ENCODE results near the gene RAB9B.
A peak's percentile ranks its signal among the peaks of the same experiment; 100 is the strongest.

RAB9B gene

DNA sequence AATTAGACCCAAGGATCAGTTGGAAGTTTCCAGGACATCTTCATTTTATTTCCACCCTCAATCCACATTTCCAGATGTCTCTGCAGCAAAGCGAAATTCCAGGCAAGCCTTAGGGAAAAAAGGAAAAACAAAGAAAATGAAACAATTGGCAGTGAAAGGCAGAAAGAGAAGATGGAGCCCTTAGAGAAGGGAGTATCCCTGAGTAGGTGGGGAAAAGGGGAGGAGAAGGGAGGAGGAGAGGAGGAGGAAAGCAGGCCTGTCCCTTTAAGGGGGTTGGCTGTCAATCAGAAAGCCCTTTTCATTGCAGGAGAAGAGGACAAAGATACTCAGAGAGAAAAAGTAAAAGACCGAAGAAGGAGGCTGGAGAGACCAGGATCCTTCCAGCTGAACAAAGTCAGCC, 55.5 kb downstream of the RAB9B start, which contains the start of gene PLP1:
TSS of gene PLP1 (plus strand) at position 295 of the 400 bp plus-strand sequence. CDS start 156 bp downstream, outside the sequence.
- Histone ChIP-seq H3K9me3 (ENCODE audit: control insufficient read depth, low read length) (no peaks in the 10 kb centered on the region), H3K9ac (no peak within 1 kb of the TSS), H3K36me3 (ENCODE audit: control insufficient read depth, insufficient read depth, low read length) (no peaks in the 10 kb centered on the region), H3K4me1 (peaks cover 23% of the 10 kb centered on the region), H3K4me2 (ENCODE audit: low read length) (no peak within 1 kb of the TSS), H3K27me3 (ENCODE audit: control insufficient read depth, insufficient read depth, low read length) (no peaks in the 10 kb centered on the region), H3K4me3 (ENCODE audit: low read depth, low read length) (no peak within 1 kb of the TSS), H2AFZ (no peak within 1 kb of the TSS), H3K27ac (no peak within 1 kb of the TSS), H3K79me2 (peaks cover 23% of the 10 kb centered on the region)
- no peak for TF ChIP-seq CTCF (IDR thresholded peaks at IDR 0.05)

- Histone ChIP-seq H2AFZ (no peak overlapping the region), H3K4me1 (peaks cover 36% of the 10 kb centered on the region), H3K27me3 (ENCODE audit: control insufficient read depth, insufficient read depth, low read length) (no peaks in the 10 kb centered on the region), H3K4me2 (ENCODE audit: low read length) (no peak overlapping the region), H3K27ac (peak overlapping the region; percentile 99), H3K4me3 (ENCODE audit: low read depth, low read length) (no peak overlapping the region), H3K36me3 (ENCODE audit: control insufficient read depth, insufficient read depth, low read length) (no peaks in the 10 kb centered on the region), H3K9ac (no peak overlapping the region), H3K79me2 (peaks cover 20% of the 10 kb centered on the region), H3K9me3 (ENCODE audit: control insufficient read depth, low read length) (no peaks in the 10 kb centered on the region)
- peak; percentile 61 for TF ChIP-seq CTCF (IDR thresholded peaks at IDR 0.05)
Measured at GRCh38 chrX:103774070-103774642, 57.9 kb downstream of the RAB9B start.

DNA sequence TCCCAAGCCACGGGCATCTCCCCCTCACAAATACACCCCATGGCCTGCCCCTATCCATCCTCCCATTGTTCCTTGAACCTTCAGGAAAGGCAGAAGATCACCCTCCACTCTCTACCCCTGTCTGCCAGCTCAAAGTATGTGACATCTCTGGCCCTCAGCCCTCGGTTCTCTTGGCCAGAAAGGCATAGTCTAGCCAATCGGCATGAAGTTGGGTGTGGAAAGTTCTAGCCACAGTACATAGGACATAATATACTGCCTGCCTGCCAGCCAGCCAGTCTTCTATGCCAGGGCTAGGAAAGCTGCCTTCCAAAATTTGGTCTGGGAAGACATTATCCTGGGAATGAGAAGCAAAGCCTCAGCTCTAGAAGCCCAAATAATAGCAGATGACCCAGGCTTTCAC, 58.6 kb downstream of the RAB9B start:
- peak overlapping the region; percentile 99 for H3K27ac ChIP-seq
- no peak for TF ChIP-seq CTCF (IDR thresholded peaks at IDR 0.05)
- H2AFZ ChIP-seq: no peak overlapping the region

More for the DNA sequence above, 58.6 kb downstream of the RAB9B start:
- no peaks in the 10 kb centered on the region for H3K36me3 ChIP-seq (ENCODE audit: control insufficient read depth, insufficient read depth, low read length)
- H3K4me1 ChIP-seq: peaks cover 30% of the 10 kb centered on the region
- no peak overlapping the region for H3K4me2 ChIP-seq (ENCODE audit: low read length)
- peaks cover 17% of the 10 kb centered on the region for H3K79me2 ChIP-seq
- no peaks in the 10 kb centered on the region for H3K27me3 ChIP-seq (ENCODE audit: control insufficient read depth, insufficient read depth, low read length)
- H3K9me3 ChIP-seq (ENCODE audit: control insufficient read depth, low read length): no peaks in the 10 kb centered on the region
- H3K4me3 ChIP-seq (ENCODE audit: low read depth, low read length): no peak overlapping the region
- no peak overlapping the region for H3K9ac ChIP-seq

Measured in parathyroid adenoma (tissue), 2 donors.